HG02884 (cell line): Measurements from ENCODE around the gene PAPSS2.
"Not testable (repeated sequence)": the region's sequence is repeated elsewhere in the genome, so short reads cannot be mapped to it uniquely, and the experiment has no call there.

Experiments
- ATAC-seq: cut with Tn5 transposase; IDR thresholded peaks from one replicate; pipeline ENCODE4 v1.9.1; 2021; ENCODE audit warnings: mild to moderate bottlenecking, moderate library complexity; ENCODE audit not compliant: unreplicated experiment

Gene PAPSS2

GRCh38 chr10:87742992-87743610 lies 83.4 kb downstream of the PAPSS2 start:
- ATAC-seq: not testable (repeated sequence)

GRCh38 chr10:87744606-87745005 lies 84.9 kb downstream of the PAPSS2 start:
- ATAC-seq: no peak

GRCh38 chr10:87746911-87747310 lies 87.2 kb downstream of the PAPSS2 start:
- no peak for ATAC-seq

GRCh38 chr10:87748244-87748643 lies 88.6 kb downstream of the PAPSS2 start:
- not testable (repeated sequence) for ATAC-seq

- ATAC-seq: no peak
Measured at GRCh38 chr10:87750001-87750671, 90.5 kb downstream of the PAPSS2 start.

GRCh38 chr10:87750817-87751216 lies 91.1 kb downstream of the PAPSS2 start:
- ATAC-seq: peak; percentile 60

GRCh38 chr10:87751274-87751673 lies 91.6 kb downstream of the PAPSS2 start:
- ATAC-seq: no peak

GRCh38 chr10:87752566-87752965 lies 92.9 kb downstream of the PAPSS2 start:
- no peak for ATAC-seq

GRCh38 chr10:87753995-87754866 lies 94.6 kb downstream of the PAPSS2 start:
- no peak for ATAC-seq

- ATAC-seq: no peak
Measured at GRCh38 chr10:87757685-87758084, 98.0 kb downstream of the PAPSS2 start.

- ATAC-seq: no peak
Measured at GRCh38 chr10:87759551-87759950, 99.9 kb downstream of the PAPSS2 start.

- ATAC-seq: no peak
Measured at GRCh38 chr10:87760195-87760905, 100.7 kb downstream of the PAPSS2 start.

- ATAC-seq: no peak
Measured at GRCh38 chr10:87761153-87761552, 101.5 kb downstream of the PAPSS2 start.

GRCh38 chr10:87761892-87762291 lies 102.2 kb downstream of the PAPSS2 start:
- ATAC-seq: peak; percentile 72

GRCh38 chr10:87763086-87763861 lies 103.6 kb downstream of the PAPSS2 start:
- no peak for ATAC-seq

- ATAC-seq: no peak
Measured at GRCh38 chr10:87764072-87764934, 104.6 kb downstream of the PAPSS2 start.

GRCh38 chr10:87765666-87766376 lies 106.1 kb downstream of the PAPSS2 start:
- ATAC-seq: no peak

GRCh38 chr10:87767253-87767652 lies 107.6 kb downstream of the PAPSS2 start:
- no peak for ATAC-seq
